Adipocyte (in vitro differentiated cells): Measurements from ENCODE around the gene DAGLA.

Experiments
- DNase-seq: peaks from one replicate; pipeline ENCODE4 v3.0.0-alpha.2; 2015; ENCODE audit warnings: low read depth
- H3K27me3 ChIP-seq: replicated peaks from 2 replicates; pipeline ENCODE4 v1.7.0; 2013; ENCODE audit warnings: mild to moderate bottlenecking, low read length, moderate library complexity; ENCODE audit not compliant: control insufficient read depth, insufficient read depth
- H3K36me3 ChIP-seq: 2 replicates; pipeline ENCODE4 v1.7.0; 2013; ENCODE audit warnings: low read length, mild to moderate bottlenecking, moderate library complexity; ENCODE audit not compliant: control insufficient read depth, insufficient read depth, severe bottlenecking
- H3K4me1 ChIP-seq: 2 replicates; pipeline ENCODE4 v1.7.0; 2013; ENCODE audit warnings: mild to moderate bottlenecking, low read length, moderate library complexity; ENCODE audit not compliant: control insufficient read depth, insufficient read depth
- H3K4me3 ChIP-seq: 2 replicates; pipeline ENCODE4 v1.7.0; 2013; ENCODE audit warnings: mild to moderate bottlenecking, low read length, moderate library complexity
- H3K9ac ChIP-seq: 2 replicates; pipeline ENCODE4 v1.7.0; 2013; ENCODE audit warnings: mild to moderate bottlenecking, low read length, moderate library complexity
- H3K9me3 ChIP-seq: 2 replicates; pipeline ENCODE4 v1.7.0; 2013; ENCODE audit warnings: mild to moderate bottlenecking, low read length, moderate library complexity; ENCODE audit not compliant: control insufficient read depth

DAGLA gene

DNA sequence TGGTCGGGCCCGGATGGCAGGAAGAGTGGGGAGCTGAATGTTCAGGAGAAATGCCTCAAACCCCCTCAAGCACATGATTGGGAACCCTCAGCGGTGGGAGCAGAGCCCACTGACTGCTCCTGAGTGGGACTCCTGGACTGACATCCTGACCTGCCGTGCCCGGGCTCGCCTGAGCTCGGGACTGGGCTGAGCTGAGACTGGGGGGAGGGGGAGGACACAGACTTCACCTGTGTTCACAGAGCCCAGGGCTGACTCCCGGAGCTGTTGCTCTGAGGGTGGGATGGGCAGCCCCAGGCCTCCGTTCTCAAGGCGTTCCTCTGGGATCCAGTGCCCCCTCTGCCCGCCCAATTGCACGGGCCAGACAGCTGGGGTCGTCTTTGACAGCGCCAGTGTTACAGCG is 24.6 kb downstream of the DAGLA start:
- no peak for DNase-seq
- H3K36me3 ChIP-seq, result no peaks in the 10 kb centered on the region
- no peaks in the 10 kb centered on the region for H3K27me3 ChIP-seq
- H3K9ac ChIP-seq, result no peak overlapping the region
- no peaks in the 10 kb centered on the region for H3K9me3 ChIP-seq
- no peak overlapping the region for H3K4me3 ChIP-seq
- peaks cover 5% of the 10 kb centered on the region for H3K4me1 ChIP-seq

DNA sequence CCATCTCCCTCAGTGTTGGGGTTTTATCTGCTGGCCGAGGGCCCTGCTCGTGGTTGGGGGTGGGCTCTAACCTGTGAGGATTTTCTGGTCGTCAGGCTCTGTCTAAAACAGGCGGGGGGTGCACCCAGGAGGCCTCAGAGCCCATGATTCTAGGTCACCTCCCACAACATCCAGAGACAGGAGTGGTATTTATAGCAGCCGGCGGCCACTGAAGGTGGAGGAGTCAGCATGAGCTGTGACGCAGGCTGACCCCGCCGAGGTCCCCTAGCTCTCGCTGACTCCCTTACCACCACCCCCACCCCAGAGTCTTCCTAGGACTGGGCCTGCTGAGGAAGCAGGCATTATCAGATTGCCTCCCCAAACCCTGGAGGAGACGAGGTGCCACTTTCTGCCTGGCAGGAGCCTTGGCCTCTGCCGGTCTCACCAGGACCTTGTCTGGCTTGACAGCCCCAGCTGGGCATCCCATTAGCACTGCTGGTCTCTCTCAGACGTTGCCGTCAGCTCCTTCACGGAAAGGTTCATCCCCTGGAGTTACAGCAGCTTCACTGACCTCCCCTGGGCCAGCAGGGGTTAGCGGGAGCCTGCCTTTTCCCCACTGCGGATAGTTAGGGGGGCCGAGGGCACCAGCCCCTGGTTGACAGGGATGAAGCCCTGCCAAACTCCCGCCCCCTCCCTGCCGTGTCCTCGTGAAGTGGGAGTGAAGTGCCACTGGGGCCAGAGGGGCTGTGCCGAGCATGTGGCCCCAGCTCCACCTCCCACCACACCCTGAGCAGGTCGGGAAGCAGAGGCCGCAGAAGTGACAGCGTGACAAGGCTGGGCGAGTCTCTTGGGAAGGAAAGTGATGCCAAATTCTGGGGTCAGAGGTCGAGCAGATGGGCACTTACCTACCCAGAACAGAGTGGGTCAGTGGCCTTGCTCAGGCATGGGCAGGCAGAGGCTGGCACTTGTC is 26.5 kb downstream of the DAGLA start:
- Histone ChIP-seq H3K4me1 (no peaks in the 10 kb centered on the region), H3K36me3 (no peaks in the 10 kb centered on the region), H3K27me3 (no peaks in the 10 kb centered on the region), H3K9me3 (no peaks in the 10 kb centered on the region), H3K4me3 (no peak overlapping the region), H3K9ac (no peak overlapping the region)
- DNase-seq, result no peak

DNA sequence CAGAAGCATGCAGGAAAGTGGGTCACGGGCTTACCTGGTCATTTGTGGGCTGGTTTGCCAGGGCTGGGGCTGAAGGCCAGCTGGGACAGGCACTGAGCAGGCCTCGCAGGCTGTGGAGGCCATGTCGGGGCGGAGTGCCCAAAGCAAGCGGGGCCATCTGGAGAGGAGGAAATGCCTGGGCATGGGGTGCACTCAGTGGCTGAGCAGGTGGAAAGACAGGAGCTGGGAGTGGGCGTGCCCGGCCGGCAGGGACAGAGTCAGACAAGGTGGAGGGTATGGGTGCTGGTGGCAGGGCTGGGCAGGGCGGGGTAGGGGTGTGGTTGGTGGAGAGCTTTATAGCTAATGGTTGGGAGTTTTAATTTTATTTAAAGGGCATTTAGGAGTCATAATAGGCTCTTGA is 27.4 kb downstream of the DAGLA start:
- no peaks in the 10 kb centered on the region for H3K36me3 ChIP-seq
- no peaks in the 10 kb centered on the region for H3K4me1 ChIP-seq
- H3K9ac ChIP-seq, result no peak overlapping the region
- H3K9me3 ChIP-seq, result no peaks in the 10 kb centered on the region
- no peak overlapping the region for H3K4me3 ChIP-seq
- no peak for DNase-seq
- no peaks in the 10 kb centered on the region for H3K27me3 ChIP-seq

DNA sequence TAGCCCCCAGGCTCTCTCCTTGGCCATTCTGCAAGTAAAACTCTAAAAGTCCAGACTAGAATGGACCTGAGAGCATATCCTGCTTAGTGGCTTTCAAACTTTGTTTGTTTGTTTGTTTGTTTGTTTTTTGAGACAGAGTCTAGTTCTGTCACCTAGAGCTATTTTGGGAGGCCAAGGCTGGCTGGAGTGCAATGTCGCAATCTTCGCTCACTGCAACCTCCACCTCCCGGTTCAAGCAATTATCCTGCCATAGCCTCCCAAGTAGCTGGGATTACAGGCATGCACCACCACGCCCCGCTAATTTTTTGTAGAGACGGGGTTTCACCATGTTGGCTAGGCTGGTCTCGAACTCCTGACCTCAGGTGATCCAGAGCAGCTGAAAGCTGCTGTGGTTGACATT is 28.9 kb downstream of the DAGLA start:
- DNase-seq, result no peak
- Histone ChIP-seq H3K4me1 (no peaks in the 10 kb centered on the region), H3K36me3 (no peaks in the 10 kb centered on the region), H3K9me3 (no peaks in the 10 kb centered on the region), H3K27me3 (no peaks in the 10 kb centered on the region), H3K9ac (no peak overlapping the region), H3K4me3 (no peak overlapping the region)

DNA sequence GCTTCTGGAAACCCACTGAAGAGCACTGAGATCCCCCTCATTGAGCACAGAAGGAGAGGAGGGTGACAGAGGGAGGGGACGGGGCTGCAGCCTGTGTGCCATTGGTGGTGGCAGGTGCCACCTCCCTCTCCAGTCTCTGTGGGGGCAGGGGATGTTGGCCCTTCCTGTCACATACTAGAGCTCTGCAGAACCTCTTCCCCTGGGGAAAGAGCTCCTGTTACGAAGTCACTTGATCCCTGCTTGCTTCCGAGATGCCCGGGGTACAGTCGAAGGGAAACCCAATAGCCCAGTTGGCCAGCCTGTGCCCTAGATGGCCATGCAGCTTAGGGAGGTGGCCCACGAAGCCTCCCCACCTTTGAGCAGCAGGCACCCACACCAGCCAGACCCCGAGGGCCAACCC is 29.4 kb downstream of the DAGLA start:
- no peak overlapping the region for H3K4me3 ChIP-seq
- no peak overlapping the region for H3K9ac ChIP-seq
- no peaks in the 10 kb centered on the region for H3K4me1 ChIP-seq
- H3K36me3 ChIP-seq, result no peaks in the 10 kb centered on the region
- no peaks in the 10 kb centered on the region for H3K9me3 ChIP-seq
- no peak for DNase-seq
- H3K27me3 ChIP-seq, result no peaks in the 10 kb centered on the region

DNA sequence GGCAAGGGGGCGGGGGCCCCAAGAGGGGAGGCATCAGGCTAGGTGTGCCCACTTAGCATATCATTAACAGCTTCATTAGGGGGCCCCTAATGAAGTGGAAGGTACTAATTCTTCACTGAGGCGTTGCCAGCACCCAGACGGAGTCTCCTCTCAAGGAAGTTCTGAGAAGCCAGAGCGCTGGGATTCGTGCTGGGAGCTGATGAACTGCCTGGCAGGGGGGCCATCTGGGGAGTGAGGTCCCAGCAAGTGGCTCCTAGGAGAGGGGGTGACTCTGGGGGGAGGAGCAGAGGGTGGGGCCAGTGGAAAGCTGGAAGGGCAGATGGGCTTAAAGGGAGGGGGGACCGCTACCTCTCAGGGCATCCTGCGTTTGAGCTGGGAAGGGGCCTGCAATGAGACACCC is 29.8 kb downstream of the DAGLA start:
- Histone ChIP-seq H3K9ac (no peak overlapping the region), H3K9me3 (no peaks in the 10 kb centered on the region), H3K27me3 (no peaks in the 10 kb centered on the region), H3K4me1 (no peaks in the 10 kb centered on the region), H3K4me3 (no peak overlapping the region), H3K36me3 (no peaks in the 10 kb centered on the region)
- no peak for DNase-seq

DNA sequence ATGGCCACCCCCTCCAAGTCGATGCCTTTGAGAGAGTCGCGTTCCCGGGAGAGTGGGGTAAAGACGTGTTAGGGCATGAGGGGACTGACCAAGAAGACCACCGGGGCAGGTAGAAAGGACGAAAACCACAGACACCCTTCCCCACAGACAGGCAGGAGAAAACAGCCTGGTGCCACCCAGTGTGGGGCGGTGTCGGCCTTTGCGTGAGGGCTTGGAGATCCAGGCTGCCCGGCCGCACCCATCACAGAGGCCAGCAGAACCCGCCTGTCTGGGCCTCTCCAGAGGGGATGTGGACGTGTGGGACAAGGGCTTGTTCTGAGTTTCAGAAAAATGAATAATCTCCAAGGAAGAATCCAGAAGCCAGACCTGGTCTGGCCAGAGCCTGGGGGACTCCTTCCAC is 30.8 kb downstream of the DAGLA start:
- no peaks in the 10 kb centered on the region for H3K27me3 ChIP-seq
- H3K4me3 ChIP-seq, result no peak overlapping the region
- H3K9me3 ChIP-seq, result no peaks in the 10 kb centered on the region
- no peaks in the 10 kb centered on the region for H3K4me1 ChIP-seq
- DNase-seq, result no peak
- no peaks in the 10 kb centered on the region for H3K36me3 ChIP-seq
- no peak overlapping the region for H3K9ac ChIP-seq

DNA sequence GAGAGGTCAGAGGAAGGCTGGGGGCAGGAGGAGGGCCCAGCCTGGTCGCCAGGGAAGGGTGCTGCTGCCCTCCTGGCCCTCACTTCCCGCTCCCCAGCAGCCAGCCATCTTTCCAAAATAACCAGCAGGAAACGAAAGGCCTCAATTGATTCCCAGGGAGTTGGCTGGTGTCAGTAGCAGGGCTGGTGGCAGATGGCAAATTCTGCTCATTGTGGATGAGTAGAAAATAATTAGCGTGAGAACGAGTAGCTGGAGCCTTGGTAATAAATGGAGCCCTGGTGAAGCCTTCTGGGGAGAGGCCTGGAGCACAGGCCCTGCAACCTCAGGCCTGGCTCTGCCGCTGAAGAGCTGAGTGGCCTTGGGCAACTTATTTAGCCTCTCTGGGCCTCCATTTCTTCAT is 31.3 kb downstream of the DAGLA start:
- no peaks in the 10 kb centered on the region for H3K36me3 ChIP-seq
- H3K9ac ChIP-seq, result no peak overlapping the region
- DNase-seq, result no peak
- H3K4me3 ChIP-seq, result no peak overlapping the region
- H3K9me3 ChIP-seq, result no peaks in the 10 kb centered on the region
- H3K4me1 ChIP-seq, result no peaks in the 10 kb centered on the region
- H3K27me3 ChIP-seq, result no peaks in the 10 kb centered on the region

DNA sequence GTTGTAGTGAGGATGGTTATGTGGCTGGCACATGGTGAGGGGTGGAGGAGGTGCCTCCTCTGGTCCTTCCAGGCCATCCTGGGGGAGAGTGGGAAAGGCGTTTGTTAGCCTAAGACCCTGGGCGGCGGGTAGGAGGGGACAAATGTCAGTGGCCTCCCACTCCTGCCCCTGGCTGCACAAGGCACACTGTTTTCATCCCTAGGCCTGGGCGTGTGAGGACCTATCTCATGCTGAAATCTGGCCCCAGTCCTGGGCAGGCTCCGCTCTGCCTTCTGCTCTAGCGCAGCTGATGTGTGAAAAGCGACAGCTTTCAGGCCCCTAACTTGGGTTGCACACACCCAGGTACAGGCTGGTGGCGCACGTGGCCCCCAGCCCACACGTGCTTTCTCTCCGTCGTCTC is 32.1 kb downstream of the DAGLA start:
- H3K9ac ChIP-seq, result no peak overlapping the region
- no peaks in the 10 kb centered on the region for H3K4me1 ChIP-seq
- no peaks in the 10 kb centered on the region for H3K9me3 ChIP-seq
- no peaks in the 10 kb centered on the region for H3K27me3 ChIP-seq
- no peaks in the 10 kb centered on the region for H3K36me3 ChIP-seq
- DNase-seq, result no peak
- no peak overlapping the region for H3K4me3 ChIP-seq

DNA sequence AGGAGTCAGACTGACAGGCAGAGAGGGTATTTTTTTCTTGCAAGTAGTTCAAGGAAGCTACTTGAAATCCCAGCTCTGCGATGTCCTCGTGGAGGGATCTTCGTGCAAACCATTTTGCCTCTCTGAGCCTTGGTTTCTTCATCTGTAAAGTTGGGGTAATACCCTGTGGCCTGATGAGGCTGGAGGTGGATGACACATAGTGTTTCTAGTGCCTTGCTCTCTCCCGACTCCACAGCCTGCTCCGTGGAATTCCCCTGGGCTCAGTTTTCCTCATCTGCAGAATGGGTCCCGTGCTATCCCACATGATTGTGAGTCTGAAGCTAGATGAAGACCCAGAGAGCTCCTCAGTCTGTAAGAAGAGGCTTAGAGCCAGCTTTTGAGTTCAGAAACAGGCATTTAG is 32.7 kb downstream of the DAGLA start:
- DNase-seq, result no peak
- Histone ChIP-seq H3K4me3 (no peak overlapping the region), H3K4me1 (no peaks in the 10 kb centered on the region), H3K27me3 (no peaks in the 10 kb centered on the region), H3K9me3 (no peaks in the 10 kb centered on the region), H3K36me3 (no peaks in the 10 kb centered on the region), H3K9ac (no peak overlapping the region)

DNA sequence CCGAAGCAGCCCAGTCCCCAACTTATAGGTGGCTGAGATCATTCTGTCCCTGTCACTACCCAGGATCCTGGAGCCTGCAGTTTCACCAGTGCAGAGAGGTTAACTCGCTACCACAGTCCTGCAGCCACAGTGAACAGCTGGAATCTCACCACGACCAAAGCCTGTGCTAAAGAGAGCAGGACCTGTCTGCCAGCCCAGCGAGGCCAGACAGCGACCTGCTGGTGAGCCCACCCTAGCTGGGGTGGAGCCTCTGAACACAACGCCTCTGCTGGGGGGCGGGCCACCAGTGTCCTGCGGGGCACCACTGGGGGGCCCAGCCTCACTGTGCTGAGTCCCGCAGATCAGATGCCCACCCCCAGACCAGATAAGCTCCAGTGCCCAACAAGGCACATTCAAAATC is 33.3 kb downstream of the DAGLA start:
- no peak for DNase-seq
- no peaks in the 10 kb centered on the region for H3K4me1 ChIP-seq
- H3K4me3 ChIP-seq, result no peak overlapping the region
- no peak overlapping the region for H3K9ac ChIP-seq
- H3K27me3 ChIP-seq, result no peaks in the 10 kb centered on the region
- H3K36me3 ChIP-seq, result no peaks in the 10 kb centered on the region
- no peaks in the 10 kb centered on the region for H3K9me3 ChIP-seq

DNA sequence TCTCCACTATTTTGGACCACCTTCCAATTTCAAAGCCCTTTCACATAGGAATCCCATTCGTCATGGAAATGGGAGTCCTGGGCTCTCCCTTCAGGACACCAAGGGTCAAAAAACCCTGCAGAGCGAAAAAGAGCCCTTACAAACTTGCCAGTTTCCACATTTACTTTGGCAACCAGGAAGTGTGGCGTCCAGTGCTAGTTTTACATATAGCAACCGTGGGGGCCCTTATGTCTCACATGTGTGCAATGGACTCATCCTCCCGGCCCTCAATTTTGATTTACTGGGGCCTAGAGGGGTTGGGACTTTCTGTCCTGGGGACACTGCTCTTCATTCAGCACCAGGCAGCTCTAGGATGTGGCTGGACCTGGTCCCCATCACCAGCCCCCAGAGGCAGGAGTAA is 33.7 kb downstream of the DAGLA start:
- no peak for DNase-seq
- Histone ChIP-seq H3K9me3 (no peaks in the 10 kb centered on the region), H3K9ac (no peak overlapping the region), H3K4me3 (no peak overlapping the region), H3K36me3 (no peaks in the 10 kb centered on the region), H3K27me3 (no peaks in the 10 kb centered on the region), H3K4me1 (no peaks in the 10 kb centered on the region)
